Endothelial cell of umbilical vein (primary cell): ENCODE measurements around the gene CPD. TPM values are rescaled to one million over a fixed set of nuclear protein-coding genes. Genes with fewer than 3 reads are reported as not detected.

ENCODE experiments used
- BruUV-seq: library from RNA; stranded (reverse); fragments of 400-500 nt; replicated peaks from 2 replicates; lab custom pipeline; 2021; lab: Mats Ljungman, UMichigan
- CTCF ChIA-PET: fragments of 300-600, 350-600 bp; sonication (Branson Sonifier 250); formaldehyde crosslinking; loops from one replicate; lab custom pipeline; 2021; ENCODE audit warnings: antibody characterized with exemption, inconsistent platforms; lab: Charles Lee
- POLR2A ChIA-PET: fragments of 300-600, 350-600 bp; sonication (Branson Sonifier 250); formaldehyde crosslinking; loops from one replicate; lab custom pipeline; 2021; ENCODE audit warnings: antibody characterized with exemption, inconsistent platforms; lab: Charles Lee
- DNase-seq: peaks from one replicate; pipeline ENCODE4 v3.0.0-alpha.2; 2011; ENCODE audit warnings: low read depth, low spot score
- FAIRE-seq: peaks from 2 replicates; lab custom pipeline; 2011; peaks lifted over from hg19 to GRCh38; lab: Jason Lieb, UNC
- H2AFZ ChIP-seq: 2 replicates; pipeline ENCODE4 v1.6.0; 2012; ENCODE audit warnings: low read depth, low read length, control low read depth, inconsistent platforms
- H3K27ac ChIP-seq: 2 replicates; pipeline ENCODE4 v1.5.1; 2011; ENCODE audit warnings: low read depth, mild to moderate bottlenecking, control low read depth, low read length, moderate library complexity; ENCODE audit not compliant: insufficient read depth
- H3K27me3 ChIP-seq, 2 experiments: 2 replicates each; pipeline versions ENCODE4 v1.6.0 to v1.6.1; 2011; ENCODE audit warnings: low read length in 2 of 2, mixed read lengths in 1 of 2; ENCODE audit not compliant: control insufficient read depth in 2 of 2, insufficient read depth in 2 of 2
- H3K36me3 ChIP-seq, 2 experiments: 2 replicates in 1 of 2; 3 replicates in 1 of 2; pipeline ENCODE4 v1.5.1; 2011; ENCODE audit warnings: low read length in 2 of 2, mild to moderate bottlenecking in 1 of 2, moderate library complexity in 1 of 2; ENCODE audit not compliant: control insufficient read depth in 2 of 2, insufficient read depth in 2 of 2; ENCODE audit errors: extremely low read depth in 1 of 2
- H3K4me1 ChIP-seq: 3 replicates; pipeline ENCODE4 v1.5.1; 2011; ENCODE audit warnings: mild to moderate bottlenecking, low read length; ENCODE audit not compliant: control insufficient read depth, insufficient read depth; ENCODE audit errors: extremely low read depth
- H3K4me2 ChIP-seq: 2 replicates; pipeline ENCODE4 v1.6.1; 2011; ENCODE audit warnings: low read length, control low read depth, mixed read lengths; ENCODE audit not compliant: insufficient read depth
- H3K4me3 ChIP-seq, 3 experiments: fragments of 200-600 bp in 1 of 3; sonication (generic), shearing (Covaris generic) in 1 of 3; replicated peaks in 1 of 3; 2 replicates each; pipeline ENCODE4 v1.5.1; 2011 to 2016; ENCODE audit warnings: control low read depth in 3 of 3, low read length in 3 of 3, mild to moderate bottlenecking in 2 of 3, inconsistent platforms in 1 of 3, low read depth in 1 of 3, moderate library complexity in 1 of 3; ENCODE audit not compliant: insufficient read depth in 1 of 3
- H3K79me2 ChIP-seq: 2 replicates; pipeline ENCODE4 v1.6.0; 2012; ENCODE audit warnings: low read length, inconsistent platforms; ENCODE audit not compliant: control insufficient read depth, insufficient read depth
- H3K9ac ChIP-seq: replicated peaks from 2 replicates; pipeline ENCODE3; 2011; ENCODE audit warnings: low read length, control low read depth; ENCODE audit not compliant: insufficient read depth; ENCODE audit errors: extremely low read depth
- H3K9me1 ChIP-seq: replicated peaks from 3 replicates; pipeline ENCODE4 v1.6.0; 2011; ENCODE audit warnings: mild to moderate bottlenecking, low read length; ENCODE audit not compliant: control insufficient read depth, insufficient read depth; ENCODE audit errors: extremely low read depth
- H3K9me3 ChIP-seq: replicated peaks from 2 replicates; pipeline ENCODE4 v1.5.1; 2012; ENCODE audit warnings: low read length, inconsistent platforms; ENCODE audit not compliant: control insufficient read depth, insufficient read depth
- H4K20me1 ChIP-seq: replicated peaks from 2 replicates; pipeline ENCODE3; 2011; ENCODE audit warnings: mild to moderate bottlenecking, low read length; ENCODE audit not compliant: control insufficient read depth, insufficient read depth; ENCODE audit errors: extremely low read depth
- CTCF ChIP-seq, 2 donors: IDR thresholded peaks; 1 replicate in 1 of 2; 2 replicates in 1 of 2; pipeline ENCODE4 v1.5.1; 2011; ENCODE audit warnings: low read length in 2 of 2, mild to moderate bottlenecking in 2 of 2, moderate library complexity in 2 of 2, control low read depth in 1 of 2, inconsistent platforms in 1 of 2, low read depth in 1 of 2; ENCODE audit not compliant: insufficient read depth in 1 of 2; ENCODE audit errors: extremely low read depth in 1 of 2
- EZH2 ChIP-seq: IDR thresholded peaks from 2 replicates; pipeline ENCODE4 v1.6.1; 2012; ENCODE audit warnings: borderline replicate concordance, low read depth, mild to moderate bottlenecking, moderate library complexity, low read length, inconsistent platforms; ENCODE audit not compliant: severe bottlenecking
- FOS ChIP-seq: IDR thresholded peaks from 2 replicates; pipeline ENCODE4 v1.6.1; 2011; ENCODE audit warnings: mild to moderate bottlenecking, low read length, moderate library complexity, borderline replicate concordance; ENCODE audit not compliant: insufficient read depth
- GATA2 ChIP-seq: IDR thresholded peaks from 2 replicates; pipeline ENCODE4 v1.7.0; 2011; ENCODE audit warnings: low read depth, mild to moderate bottlenecking, moderate library complexity, mixed read lengths, low read length; ENCODE audit not compliant: insufficient read length, insufficient read depth
- JUN ChIP-seq: IDR thresholded peaks from 2 replicates; pipeline ENCODE4 v1.6.1; 2011; ENCODE audit warnings: borderline replicate concordance, low read depth; ENCODE audit not compliant: insufficient read length, insufficient read depth
- MAX ChIP-seq: IDR thresholded peaks from 2 replicates; pipeline ENCODE4 v1.6.1; 2011; ENCODE audit not compliant: insufficient read depth, insufficient read length
- MYC ChIP-seq: IDR thresholded peaks from one replicate; pipeline ENCODE4 v1.6.1; 2011; ENCODE audit warnings: mild to moderate bottlenecking, low read depth, low read length
- POLR2A ChIP-seq: IDR thresholded peaks from 2 replicates; pipeline ENCODE4 v1.6.1; 2012; ENCODE audit warnings: low read depth, mild to moderate bottlenecking, control low read depth, low read length
- POLR2AphosphoS5 ChIP-seq: IDR thresholded peaks from 2 replicates; pipeline ENCODE4 v1.6.1; 2012; ENCODE audit warnings: low read depth, mild to moderate bottlenecking, control low read depth, low read length, moderate library complexity; ENCODE audit not compliant: insufficient read depth
- dilution Hi-C: fragments of 300-500 bp; cut with MboI; formaldehyde crosslinking; loops from one replicate; pipeline ENCODE4 v1.15.0; 2019; ENCODE audit warnings: low sequenced_read_pairs; ENCODE audit not compliant: extremely low pct_ligation_motif_present
- intact Hi-C: fragments of 100-400 bp; cut with micrococcal nuclease; formaldehyde crosslinking; loops from one replicate; pipeline ENCODE4 v1.10.0; 2022
- polyA plus RNA-seq, 4 experiments: library from polyadenylated mRNA; depleted of rRNA in 3 of 4; stranded (reverse) in 3 of 4; unstranded in 1 of 4; fragments of >200 nt; gene quantifications; 2 replicates each; pipeline versions ENCODE4 v1.2.1 to v1.2.3, GENCODE V29; 2011 to 2012; ENCODE audit warnings: missing spikeins in 1 of 4
- total RNA-seq: library from RNA; stranded (reverse); gene quantifications from 2 replicates; pipeline ENCODE4 v1.2.3, GENCODE V29; 2021

The CPD gene
- total and polyA plus RNA-seq, 2 donors (not counting 3 experiments of a cell fraction or from before 2014, with no cell fraction given), result 18.3 to 63.6 TPM

GRCh38 chr17:30482555-30482954, 103.8 kb downstream of the CPD start:
- peaks cover 6% of the 10 kb centered on the region for H3K4me1 ChIP-seq
- dilution Hi-C loops (no loop called here), intact Hi-C loops (no loop called here)
- POLR2A ChIA-PET, result no interaction called here
- no TSS peak for BruUV-seq
- H2AFZ ChIP-seq, result no peak overlapping the region
- H3K9me1 ChIP-seq, result no peaks in the 10 kb centered on the region
- H3K9ac ChIP-seq, result no peak overlapping the region
- no peaks in the 10 kb centered on the region for H4K20me1 ChIP-seq
- peaks cover 16% of the 10 kb centered on the region for H3K79me2 ChIP-seq
- H3K9me3 ChIP-seq, result no peaks in the 10 kb centered on the region
- DNase-seq, result no peak
- H3K27me3 ChIP-seq, result no peaks in the 10 kb centered on the region
- H3K4me3 ChIP-seq, result no peak overlapping the region
- CTCF ChIA-PET, result no interaction called here
- peaks cover 5 to 18% of the 10 kb centered on the region in 2 experiments for H3K36me3 ChIP-seq
- no peak for TF ChIP-seq EZH2
- no peak for TF ChIP-seq MYC
- no peak for TF ChIP-seq POLR2AphosphoS5
- TF ChIP-seq FOS, result no peak
- no peak for TF ChIP-seq GATA2
- TF ChIP-seq MAX, result no peak
- no peak for TF ChIP-seq JUN
- no peak for TF ChIP-seq POLR2A
- TF ChIP-seq CTCF (IDR thresholded peaks at IDR 0.05; ENCODE audit: extremely low read depth in 1 of 2, insufficient read depth in 1 of 2, low read depth in 1 of 2, low read length in 2 of 2), result no peak
- no peak overlapping the region for H3K4me2 ChIP-seq
- FAIRE-seq, result no peak
- H3K27ac ChIP-seq, result no peak overlapping the region
